Neural crest cell (in vitro differentiated cells): ENCODE results near the gene PPM1H. TPM values are rescaled to one million over a fixed set of nuclear protein-coding genes. Genes with fewer than 3 reads are reported as not detected.

Experiments used
- DNase-seq: peaks from one replicate; pipeline ENCODE4 v3.0.0; 2021; ENCODE audit warnings: low read depth, mixed read lengths, low spot score
- H3K27ac Mint-ChIP-seq: one replicate; pipeline ENCODE4 v1.8.0; 2021; ENCODE audit warnings: mild to moderate bottlenecking, mixed read lengths; ENCODE audit not compliant: unreplicated experiment
- H3K27me3 Mint-ChIP-seq: 2 replicates; pipeline ENCODE4 v1.8.0; 2021; ENCODE audit warnings: low read depth, mild to moderate bottlenecking, mixed read lengths
- H3K36me3 Mint-ChIP-seq: 2 replicates; pipeline ENCODE4 v1.8.0; 2021; ENCODE audit warnings: low read depth, mild to moderate bottlenecking, mixed read lengths
- H3K4me1 Mint-ChIP-seq: 2 replicates; pipeline ENCODE4 v1.8.0; 2021; ENCODE audit warnings: mixed read lengths
- H3K4me3 Mint-ChIP-seq: one replicate; pipeline ENCODE4 v1.8.0; 2021; ENCODE audit warnings: mild to moderate bottlenecking, mixed read lengths
- H3K9me3 Mint-ChIP-seq: 2 replicates; pipeline ENCODE4 v1.8.0; 2021; ENCODE audit warnings: mixed read lengths
- CTCF ChIP-seq: fragments of 200-600 bp; sonication (generic); conservative IDR thresholded peaks from 2 replicates; pipeline ENCODE4 v1.5.0; 2021; ENCODE audit warnings: antibody characterized with exemption, mild to moderate bottlenecking
- total RNA-seq: library from RNA; stranded (reverse); gene quantifications from 2 replicates; pipeline ENCODE4 v1.2.1, GENCODE V29; 2021

The PPM1H gene
- total RNA-seq, 1 donor from 2014 or later = 3.5 TPM

GRCh38 chr12:62933602-62934238, 1.2 kb downstream of the PPM1H start:
- H3K27me3 Mint-ChIP-seq = peaks cover 67% of the 10 kb centered on the region
- no peaks in the 10 kb centered on the region for H3K9me3 Mint-ChIP-seq
- no peak for DNase-seq
- peaks cover 12% of the 10 kb centered on the region for H3K4me1 Mint-ChIP-seq
- no peak overlapping the region for H3K27ac Mint-ChIP-seq
- H3K36me3 Mint-ChIP-seq = no peaks in the 10 kb centered on the region
- H3K4me3 Mint-ChIP-seq = peak overlapping the region; percentile 94
- TF ChIP-seq CTCF = no peak

DNA sequence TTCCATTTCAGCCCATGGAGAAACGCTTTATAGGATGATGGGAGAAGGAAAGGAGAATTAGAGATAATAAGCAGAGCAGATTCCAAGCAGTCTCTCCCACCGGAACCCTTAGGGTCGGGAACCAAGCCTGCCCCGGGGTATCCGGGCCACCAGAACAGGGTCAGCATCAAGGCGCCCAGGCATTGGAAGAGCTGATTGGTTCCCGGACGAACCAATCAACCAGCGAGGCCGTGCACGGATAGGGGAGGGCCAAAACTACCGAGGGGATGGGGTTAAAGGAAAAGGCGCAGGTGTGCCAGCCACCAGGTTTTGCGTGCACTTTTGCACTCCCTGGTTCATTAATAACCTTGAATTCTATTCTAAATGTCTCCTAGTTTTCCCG, 1.7 kb downstream of the PPM1H start:
- TF ChIP-seq CTCF = no peak
- H3K27me3 Mint-ChIP-seq = peaks cover 72% of the 10 kb centered on the region
- peak overlapping the region; percentile 94 for H3K4me3 Mint-ChIP-seq
- peaks cover 12% of the 10 kb centered on the region for H3K4me1 Mint-ChIP-seq
- H3K36me3 Mint-ChIP-seq = no peaks in the 10 kb centered on the region
- H3K9me3 Mint-ChIP-seq = no peaks in the 10 kb centered on the region
- H3K27ac Mint-ChIP-seq = no peak overlapping the region
- no peak for DNase-seq

DNA sequence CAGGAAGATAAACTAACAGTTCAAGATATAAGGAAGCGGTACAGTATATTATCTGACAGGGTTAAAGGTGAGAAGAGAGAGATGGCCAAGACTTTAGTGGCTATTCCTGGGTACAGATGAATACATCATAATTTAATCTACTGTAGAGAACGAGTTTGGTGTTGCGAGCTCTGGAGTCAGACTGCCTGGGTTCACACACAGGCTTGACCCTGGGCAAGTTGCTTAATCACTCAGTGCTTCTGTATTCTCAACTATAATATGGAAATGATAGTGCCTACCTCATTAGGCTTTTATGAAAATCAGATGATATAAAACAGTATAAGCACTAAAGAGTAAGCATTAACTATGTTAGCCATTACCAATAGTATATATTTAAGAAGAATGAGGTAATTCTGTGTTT, 3.5 kb downstream of the PPM1H start:
- no peak for DNase-seq
- peaks cover 69% of the 10 kb centered on the region for H3K27me3 Mint-ChIP-seq
- no peak for TF ChIP-seq CTCF
- peaks cover 12% of the 10 kb centered on the region for H3K4me1 Mint-ChIP-seq
- no peaks in the 10 kb centered on the region for H3K36me3 Mint-ChIP-seq
- no peak overlapping the region for H3K27ac Mint-ChIP-seq
- peak overlapping the region; percentile 82 for H3K4me3 Mint-ChIP-seq
- H3K9me3 Mint-ChIP-seq = no peaks in the 10 kb centered on the region

DNA sequence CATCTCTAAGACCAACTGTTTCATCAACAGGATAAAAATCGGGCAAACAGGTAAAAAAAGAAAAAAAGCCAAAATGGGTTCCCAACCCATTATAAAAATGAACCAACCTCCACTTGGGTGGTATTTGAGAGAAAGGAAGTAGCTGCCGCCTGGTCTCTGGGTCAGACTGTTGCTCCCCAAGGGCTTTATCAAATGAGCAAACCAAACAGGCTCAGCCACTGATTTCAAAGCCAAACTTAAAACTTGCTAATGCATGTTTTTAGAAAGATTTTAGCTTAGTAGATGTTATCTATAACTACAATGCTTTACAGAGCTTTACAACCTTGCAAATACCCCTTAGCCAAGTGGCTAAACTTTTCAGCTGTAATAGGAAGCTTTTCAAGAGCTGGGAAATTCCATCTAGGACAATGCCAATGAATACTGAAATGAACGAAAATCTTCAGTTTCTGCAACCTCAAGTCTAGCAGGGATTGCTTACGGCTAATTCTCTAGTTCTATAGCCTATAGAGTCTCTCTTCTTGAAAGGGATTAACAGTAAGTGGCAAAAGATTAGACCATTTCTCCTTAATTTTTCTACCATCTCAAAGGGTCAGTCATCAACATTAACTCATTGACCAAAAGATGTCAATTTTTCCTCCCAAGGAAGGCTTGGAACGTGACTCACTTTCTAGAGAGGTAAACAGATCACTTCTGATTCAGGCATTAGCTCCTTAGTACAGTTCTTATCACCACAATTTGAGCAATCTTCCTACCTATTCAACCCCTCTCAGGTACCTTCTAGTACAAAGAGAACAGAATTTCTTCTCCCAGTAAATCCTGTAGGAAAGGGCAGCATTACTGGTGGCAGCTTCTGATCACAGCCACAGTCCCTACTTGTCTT, 4.2 kb downstream of the PPM1H start:
- Mint-ChIP-seq H3K9me3 (no peaks in the 10 kb centered on the region), H3K4me3 (peak overlapping the region; percentile 4)
- no peak for TF ChIP-seq CTCF

GRCh38 chr12:62928632-62929031, 6.3 kb downstream of the PPM1H start:
- Mint-ChIP-seq H3K9me3 (no peaks in the 10 kb centered on the region), H3K4me1 (peaks cover 7% of the 10 kb centered on the region), H3K4me3 (no peak overlapping the region), H3K27me3 (peaks cover 49% of the 10 kb centered on the region), H3K27ac (no peak overlapping the region), H3K36me3 (no peaks in the 10 kb centered on the region)
- no peak for TF ChIP-seq CTCF
- no peak for DNase-seq

More for the DNA sequence above, 4.2 kb downstream of the PPM1H start:
- no peak for DNase-seq
- no peak overlapping the region for H3K27ac Mint-ChIP-seq
- H3K4me1 Mint-ChIP-seq = peaks cover 12% of the 10 kb centered on the region
- no peaks in the 10 kb centered on the region for H3K36me3 Mint-ChIP-seq
- H3K27me3 Mint-ChIP-seq = peaks cover 66% of the 10 kb centered on the region
